SK-N-SH (cell line): Measurements from ENCODE around the gene XRCC5. TPM values are rescaled to one million over a fixed set of nuclear protein-coding genes. Genes with fewer than 3 reads are reported as not detected.
A peak's percentile ranks its signal among the peaks of the same experiment; 100 is the strongest.

Experiments
- CTCF ChIA-PET: fragments of 300-600, 350-600 bp; formaldehyde crosslinking; extraction: SDS; loops from one replicate; lab custom pipeline; 2021; lab: Yijun Ruan, JAX
- POLR2A ChIA-PET: fragments of 350-600 bp; sonication (Branson Sonifier 250); formaldehyde crosslinking; extraction: SDS; loops from one replicate; lab custom pipeline; 2020; ENCODE audit warnings: antibody characterized with exemption, inconsistent platforms; lab: Yijun Ruan, JAX
- DNase-seq: peaks from one replicate; pipeline ENCODE4 v3.0.0; 2012
- H2AFZ ChIP-seq: fragments of 200-600 bp; sonication (generic); 2 replicates; pipeline ENCODE4 v1.8.1; 2016; ENCODE audit warnings: antibody characterized with exemption, mild to moderate bottlenecking, low read depth
- H3F3A ChIP-seq: fragments of 200-600 bp; sonication (generic); replicated peaks from 2 replicates; pipeline ENCODE3; 2016; ENCODE audit warnings: antibody characterized with exemption, mild to moderate bottlenecking; ENCODE audit not compliant: insufficient read depth
- H3K27ac ChIP-seq, 2 experiments: fragments of 200-500 bp in 1 of 2; fragments of 200-600 bp in 1 of 2; sonication (Bioruptor generic) in 1 of 2; sonication (generic), shearing (Covaris generic) in 1 of 2; 2 replicates each; pipeline versions ENCODE4 v1.5.1 to v1.6.1; 2014 to 2016; ENCODE audit warnings: low read depth in 2 of 2, inconsistent platforms in 1 of 2, low read length in 1 of 2, mild to moderate bottlenecking in 1 of 2, mixed read lengths in 1 of 2
- H3K27me3 ChIP-seq: fragments of 200-600 bp; sonication (generic), shearing (Covaris generic); 2 replicates; pipeline ENCODE4 v1.6.1; 2016; ENCODE audit warnings: mixed run types; ENCODE audit not compliant: insufficient read depth
- H3K36me3 ChIP-seq, 2 experiments: fragments of 200-500 bp in 1 of 2; fragments of 200-600 bp in 1 of 2; sonication (Bioruptor generic) in 1 of 2; sonication (generic) in 1 of 2; replicated peaks in 1 of 2; 2 replicates each; pipeline versions ENCODE3 to v1.5.1; 2014 to 2016; ENCODE audit warnings: low read length in 1 of 2, mild to moderate bottlenecking in 1 of 2; ENCODE audit not compliant: insufficient read depth in 2 of 2, control insufficient read depth in 1 of 2
- H3K4me1 ChIP-seq, 2 experiments: fragments of 200-500 bp in 1 of 2; fragments of 200-600 bp in 1 of 2; sonication (Bioruptor generic) in 1 of 2; sonication (generic), shearing (Covaris generic) in 1 of 2; 2 replicates each; pipeline versions ENCODE4 v1.5.1 to v1.6.1; 2014 to 2016; ENCODE audit warnings: low read depth in 1 of 2, low read length in 1 of 2, mixed run types in 1 of 2; ENCODE audit not compliant: insufficient read depth in 2 of 2, control insufficient read depth in 1 of 2
- H3K4me2 ChIP-seq: fragments of 200-600 bp; sonication (generic), shearing (Covaris generic); 2 replicates; pipeline ENCODE4 v1.6.1; 2017; ENCODE audit warnings: mixed run types
- H3K4me3 ChIP-seq, 2 experiments: fragments of 200-500 bp in 1 of 2; fragments of 200-600 bp in 1 of 2; sonication (Bioruptor generic) in 1 of 2; sonication (generic), shearing (Covaris generic) in 1 of 2; 2 replicates each; pipeline versions ENCODE4 v1.5.1 to v1.8.1; 2014 to 2016; ENCODE audit warnings: low read depth in 2 of 2, inconsistent platforms in 1 of 2, low read length in 1 of 2, mild to moderate bottlenecking in 1 of 2, mixed read lengths in 1 of 2, moderate library complexity in 1 of 2
- H3K79me2 ChIP-seq: fragments of 200-600 bp; sonication (generic); 2 replicates; pipeline ENCODE4 v1.8.1; 2017; ENCODE audit warnings: mild to moderate bottlenecking; ENCODE audit not compliant: insufficient read depth
- H3K9ac ChIP-seq: fragments of 200-600 bp; sonication (generic); 2 replicates; pipeline ENCODE4 v1.6.1; 2017; ENCODE audit warnings: mixed run types
- H3K9me2 ChIP-seq: fragments of 200-600 bp; sonication (generic); 2 replicates; pipeline ENCODE4 v1.6.1; 2017; ENCODE audit warnings: mixed run types
- H3K9me3 ChIP-seq: fragments of 200-600 bp; sonication (generic); 2 replicates; pipeline ENCODE4 v1.6.1; 2017; ENCODE audit warnings: mixed run types, mild to moderate bottlenecking, moderate library complexity
- H4K20me1 ChIP-seq: fragments of 200-600 bp; sonication (generic); 2 replicates; pipeline ENCODE4 v1.6.1; 2017; ENCODE audit warnings: mild to moderate bottlenecking, mixed run types; ENCODE audit not compliant: insufficient read depth
- ELF1 ChIP-seq: IDR thresholded peaks from 2 replicates; pipeline ENCODE4 v1.4.0; 2012
- FOSL2 ChIP-seq: IDR thresholded peaks from 2 replicates; pipeline ENCODE4 v1.4.0; 2012; ENCODE audit warnings: low read depth, mild to moderate bottlenecking, moderate library complexity, borderline replicate concordance
- IRF3 ChIP-seq: fragments of 150-350 bp; IDR thresholded peaks from 2 replicates; pipeline ENCODE4 v1.6.1; 2016; ENCODE audit warnings: mild to moderate bottlenecking, low read depth, low read length
- JUND ChIP-seq: IDR thresholded peaks from 2 replicates; pipeline ENCODE4 v1.4.0; 2012
- MAX ChIP-seq: IDR thresholded peaks from 2 replicates; pipeline ENCODE4 v1.4.0; 2012; ENCODE audit warnings: low read depth
- NRF1 ChIP-seq: IDR thresholded peaks from 2 replicates; pipeline ENCODE4 v1.6.1; 2012; ENCODE audit warnings: low read depth, mild to moderate bottlenecking, low read length
- PBX3 ChIP-seq: IDR thresholded peaks from 2 replicates; pipeline ENCODE4; 2012
- TCF12 ChIP-seq: IDR thresholded peaks from 2 replicates; pipeline ENCODE4 v1.4.0; 2012
- TEAD4 ChIP-seq: IDR thresholded peaks from 2 replicates; pipeline ENCODE4 v1.4.0; 2012; ENCODE audit warnings: mild to moderate bottlenecking, borderline replicate concordance; ENCODE audit not compliant: insufficient read depth
- USF1 ChIP-seq: IDR thresholded peaks from 2 replicates; pipeline ENCODE4 v1.4.0; 2012; ENCODE audit warnings: low read depth, borderline replicate concordance
- USF2 ChIP-seq: fragments of 150-350 bp; IDR thresholded peaks from 2 replicates; pipeline ENCODE4 v1.6.1; 2017; ENCODE audit warnings: antibody characterized with exemption, low read length, low read depth, borderline replicate concordance
- whole genome bisulfite sequencing: methylation state at CpG from one replicate; pipeline ENCODE4 v1.1.6; 2017; ENCODE audit warnings: low lambda C conversion rate; 5-methylcytosine and 5-hydroxymethylcytosine counted together
- polyA plus RNA-seq, 3 experiments: library from polyadenylated mRNA; depleted of rRNA; stranded (reverse); fragments of >200 nt; gene quantifications; 2 replicates each; pipeline ENCODE4 v1.2.3, GENCODE V29; 2012

Gene XRCC5
- polyA plus RNA-seq, 1 of the 3 experiments (the other 2 are of a cell fraction) = 125 TPM

- Histone ChIP-seq H3F3A (peaks cover 32% of the 10 kb centered on the region), H4K20me1 (no peaks in the 10 kb centered on the region), H3K4me2 (no peak overlapping the region), H3K27me3 (no peaks in the 10 kb centered on the region), H3K4me3 (no peak overlapping the region), H2AFZ (no peak overlapping the region), H3K9me2 (no peaks in the 10 kb centered on the region), H3K9ac (no peak overlapping the region), H3K9me3 (no peaks in the 10 kb centered on the region), H3K27ac (peak overlapping the region in 1 of 2 experiments; percentile 68; a peak in 2 of 4 replicates), H3K4me1 (peaks cover 8 to 17% of the 10 kb centered on the region in 2 experiments; a peak in 3 of 4 replicates), H3K79me2 (peaks cover 62% of the 10 kb centered on the region), H3K36me3 (peaks cover 85 to 87% of the 10 kb centered on the region in 2 experiments)
- WGBS = 72% methylated on average over 4 of the region's 4 CpGs
- TF ChIP-seq ELF1 = no peak
- TF ChIP-seq FOSL2 = no peak
- TF ChIP-seq USF1 = no peak
- no peak for TF ChIP-seq NRF1
- DNase-seq = no peak
- ChIA-PET POLR2A (no interaction called here), CTCF (interaction anchor here (0.7 kb wide), 1 partner anchor 17 kb away, joined by 3 read pairs; no protein-coding TSS in a partner anchor)
Measured at GRCh38 chr2:216194561-216194960, 85.4 kb downstream of the XRCC5 start.

- Histone ChIP-seq H3F3A (peaks cover 32% of the 10 kb centered on the region), H3K9me2 (no peaks in the 10 kb centered on the region), H3K27ac (peak overlapping the region; percentile 53 to 68), H4K20me1 (no peaks in the 10 kb centered on the region), H3K4me2 (peak overlapping the region; percentile 37), H2AFZ (no peak overlapping the region), H3K4me3 (no peak overlapping the region), H3K9ac (peak overlapping the region; percentile 7; the same call in 1 of the 2 replicates), H3K9me3 (no peaks in the 10 kb centered on the region), H3K36me3 (peaks cover 85 to 90% of the 10 kb centered on the region in 2 experiments), H3K79me2 (peaks cover 54% of the 10 kb centered on the region), H3K4me1 (peaks cover 15 to 16% of the 10 kb centered on the region in 2 experiments; a peak in 3 of 4 replicates), H3K27me3 (no peaks in the 10 kb centered on the region)
- TF ChIP-seq TCF12 (peak; percentile 61), TEAD4 (no peak), JUND (peak; percentile 48; the same call in 1 of the 2 replicates), IRF3 (no peak), USF2 (no peak), MAX (peak; percentile 60; the same call in 1 of the 2 replicates), FOSL2 (peak; percentile 70; the same call in 1 of the 2 replicates), PBX3 (peak; percentile 78), NRF1 (no peak)
- ChIA-PET POLR2A (interaction anchor here (0.6 kb wide), 1 partner anchor 13 kb away, joined by 3 read pairs; no protein-coding TSS in a partner anchor), CTCF (interaction anchor here (0.8 to 1.2 kb wide), 3 partner anchors 26 to 33 kb away, joined by 3 to 4 read pairs (median 3); no protein-coding TSS in a partner anchor)
- DNase-seq = no peak
- 75% methylated on average over 4 of the region's 4 CpGs for WGBS
Measured at GRCh38 chr2:216195565-216196029, 86.4 kb downstream of the XRCC5 start.
